Glomerular visceral epithelial cell (primary cell): ENCODE data around the gene LPIN1.

Experiments
- DNase-seq: peaks from one replicate; pipeline ENCODE4 v3.0.0-alpha.2; 2016; ENCODE audit errors: extremely low spot score

Gene LPIN1

GRCh38 chr2:11762031-11762430 lies 15.6 kb downstream of the LPIN1 start:
- no peak for DNase-seq

- no peak for DNase-seq
Observed at GRCh38 chr2:11762799-11763461, 16.5 kb downstream of the LPIN1 start.

- no peak for DNase-seq
Observed at GRCh38 chr2:11764359-11764758, 17.9 kb downstream of the LPIN1 start.

- DNase-seq, result no peak
Observed at GRCh38 chr2:11764920-11765319, 18.5 kb downstream of the LPIN1 start.

- no peak for DNase-seq
Observed at GRCh38 chr2:11765501-11765900, 19.1 kb downstream of the LPIN1 start.

GRCh38 chr2:11766016-11766415 lies 19.6 kb downstream of the LPIN1 start:
- DNase-seq, result no peak

GRCh38 chr2:11767779-11768178 lies 21.3 kb downstream of the LPIN1 start:
- no peak for DNase-seq

GRCh38 chr2:11768946-11769345 lies 22.5 kb downstream of the LPIN1 start:
- DNase-seq, result no peak

- no peak for DNase-seq
Observed at GRCh38 chr2:11769516-11769915, 23.1 kb downstream of the LPIN1 start.

GRCh38 chr2:11770531-11771188 lies 24.2 kb downstream of the LPIN1 start:
- no peak for DNase-seq

- no peak for DNase-seq
Observed at GRCh38 chr2:11771971-11772615, 25.7 kb downstream of the LPIN1 start.

GRCh38 chr2:11773111-11773510 lies 26.7 kb downstream of the LPIN1 start:
- DNase-seq, result no peak

GRCh38 chr2:11773747-11774525 lies 27.5 kb downstream of the LPIN1 start:
- no peak for DNase-seq

- no peak for DNase-seq
Observed at GRCh38 chr2:11774600-11774999, 28.2 kb downstream of the LPIN1 start.

GRCh38 chr2:11775384-11775783 lies 29.0 kb downstream of the LPIN1 start:
- DNase-seq, result no peak

- DNase-seq, result no peak
Observed at GRCh38 chr2:11777066-11777782, 30.8 kb downstream of the LPIN1 start.

GRCh38 chr2:11777886-11778415 lies 31.5 kb downstream of the LPIN1 start:
- DNase-seq, result no peak

GRCh38 chr2:11778416-11778815 lies 32.0 kb downstream of the LPIN1 start:
- DNase-seq, result no peak

GRCh38 chr2:11778923-11779757 lies 32.7 kb downstream of the LPIN1 start:
- DNase-seq, result peak; percentile 64

- DNase-seq, result no peak
Observed at GRCh38 chr2:11781602-11782001, 35.2 kb downstream of the LPIN1 start.

- DNase-seq, result no peak
Observed at GRCh38 chr2:11784280-11784679, 37.8 kb downstream of the LPIN1 start.
